ENCODE results near the gene KRT75.

KRT75 gene

GRCh38 chr12:52445876-52446275 lies 11.7 kb upstream of the KRT75 start:
- H3K27ac ChIP-seq = peak overlapping the region; percentile 67; the same call in 1 of the 2 replicates
- TF ChIP-seq, protein P1, sequence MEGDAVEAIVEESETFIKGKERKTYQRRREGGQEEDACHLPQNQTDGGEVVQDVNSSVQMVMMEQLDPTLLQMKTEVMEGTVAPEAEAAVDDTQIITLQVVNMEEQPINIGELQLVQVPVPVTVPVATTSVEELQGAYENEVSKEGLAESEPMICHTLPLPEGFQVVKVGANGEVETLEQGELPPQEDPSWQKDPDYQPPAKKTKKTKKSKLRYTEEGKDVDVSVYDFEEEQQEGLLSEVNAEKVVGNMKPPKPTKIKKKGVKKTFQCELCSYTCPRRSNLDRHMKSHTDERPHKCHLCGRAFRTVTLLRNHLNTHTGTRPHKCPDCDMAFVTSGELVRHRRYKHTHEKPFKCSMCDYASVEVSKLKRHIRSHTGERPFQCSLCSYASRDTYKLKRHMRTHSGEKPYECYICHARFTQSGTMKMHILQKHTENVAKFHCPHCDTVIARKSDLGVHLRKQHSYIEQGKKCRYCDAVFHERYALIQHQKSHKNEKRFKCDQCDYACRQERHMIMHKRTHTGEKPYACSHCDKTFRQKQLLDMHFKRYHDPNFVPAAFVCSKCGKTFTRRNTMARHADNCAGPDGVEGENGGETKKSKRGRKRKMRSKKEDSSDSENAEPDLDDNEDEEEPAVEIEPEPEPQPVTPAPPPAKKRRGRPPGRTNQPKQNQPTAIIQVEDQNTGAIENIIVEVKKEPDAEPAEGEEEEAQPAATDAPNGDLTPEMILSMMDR (conservative IDR thresholded peaks at IDR 0.05) = no peak

DNA sequence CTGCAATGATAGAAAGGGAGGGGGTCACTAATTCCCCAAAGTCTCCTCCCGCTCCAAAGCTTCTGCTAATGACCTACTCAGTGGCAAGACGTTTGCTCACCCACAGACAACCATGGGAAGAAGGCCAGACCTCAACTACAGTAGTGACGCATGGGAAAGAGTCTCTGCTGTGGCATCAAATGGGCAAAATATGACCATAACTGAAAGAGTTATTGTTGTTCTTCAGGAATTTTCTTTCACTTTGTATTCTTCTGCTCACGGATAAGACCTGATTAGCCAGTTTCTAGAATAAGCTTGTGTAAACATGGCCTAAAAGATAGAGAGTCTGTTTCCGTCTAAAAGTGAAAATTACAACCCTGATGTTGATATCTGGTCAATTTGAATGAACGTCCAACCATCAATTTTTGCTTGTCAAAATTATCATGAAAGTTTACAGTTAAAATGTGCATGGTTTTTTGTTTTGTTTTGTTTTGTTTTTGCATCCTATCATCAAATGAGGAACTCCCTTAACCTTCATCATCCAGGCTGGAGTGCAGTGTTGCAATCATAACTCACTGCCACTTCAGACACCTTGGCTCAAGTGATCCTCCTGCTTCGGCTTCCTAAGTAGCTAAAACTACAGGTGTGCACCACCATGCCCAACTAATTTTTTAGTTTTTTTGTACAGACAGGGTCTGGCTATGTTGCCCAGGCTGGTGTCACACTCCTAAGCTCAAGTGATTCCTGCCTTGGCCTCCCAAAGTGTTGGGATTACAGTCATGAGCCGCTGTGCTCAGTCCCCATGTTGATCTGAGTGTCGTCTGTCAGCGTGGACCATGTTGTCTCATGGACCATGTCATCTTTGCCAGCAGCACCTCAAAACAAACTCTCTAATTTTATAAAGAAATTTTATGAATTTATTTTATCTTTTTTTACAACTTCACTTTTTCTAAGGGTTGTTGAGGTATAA lies 10.8 kb upstream of the KRT75 start:
- peak overlapping the region; percentile 67 for H3K27ac ChIP-seq
- TF ChIP-seq, protein P1 (conservative IDR thresholded peaks at IDR 0.05) = no peak

DNA sequence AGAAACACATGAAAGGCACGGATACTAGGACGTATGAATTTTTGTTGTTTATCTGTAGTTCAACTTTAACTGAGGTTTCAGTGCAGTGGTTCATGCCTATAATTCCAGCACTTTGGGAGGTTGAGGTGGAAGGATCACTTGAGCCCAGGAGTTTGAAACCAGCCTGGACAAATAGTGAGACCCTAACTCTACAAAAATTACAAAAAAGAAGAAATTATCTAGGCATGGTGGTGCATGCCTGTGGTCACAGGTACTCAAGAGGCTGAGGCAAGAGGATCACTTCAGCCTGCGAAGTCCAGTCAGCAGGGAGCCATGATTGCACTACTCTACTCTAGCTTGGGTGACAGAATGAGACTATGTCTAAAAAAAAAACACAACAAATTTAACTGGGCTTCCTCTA lies 9.8 kb upstream of the KRT75 start:
- peak overlapping the region; percentile 67 for H3K27ac ChIP-seq
- TF ChIP-seq, protein P1 (conservative IDR thresholded peaks at IDR 0.05) = no peak

- TF ChIP-seq, protein P1 (conservative IDR thresholded peaks at IDR 0.05) = no peak
- no peak overlapping the region for H3K27ac ChIP-seq
Observed at GRCh38 chr12:52442600-52443061, 8.5 kb upstream of the KRT75 start.

GRCh38 chr12:52441320-52441911 lies 7.2 kb upstream of the KRT75 start:
- no peak overlapping the region for H3K27ac ChIP-seq
- TF ChIP-seq, protein P1 (conservative IDR thresholded peaks at IDR 0.05) = no peak

DNA sequence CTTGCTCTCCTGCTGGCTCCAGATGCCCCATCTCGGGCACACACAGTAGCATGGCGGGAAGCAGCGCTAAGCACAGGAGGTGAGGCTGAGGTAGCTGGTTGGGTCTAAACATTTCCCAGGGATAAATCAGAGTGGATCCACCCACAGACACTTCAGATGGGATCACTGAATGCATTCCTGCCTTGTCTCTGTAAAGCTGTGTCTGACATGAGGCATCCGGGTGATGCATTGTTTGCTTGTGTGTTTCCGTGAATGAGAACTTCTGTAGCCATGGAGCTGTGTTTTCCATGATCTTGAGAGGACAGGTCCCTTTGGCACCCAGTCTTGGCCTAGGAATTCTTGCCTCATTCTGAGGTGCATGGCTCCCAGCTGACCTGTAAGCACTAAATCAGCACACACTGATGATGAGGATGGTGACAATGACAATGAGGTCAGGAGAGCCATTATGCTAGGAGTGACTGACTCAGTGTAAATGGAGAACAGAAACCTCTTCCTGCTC lies 6.7 kb upstream of the KRT75 start:
- H3K27ac ChIP-seq = no peak overlapping the region
- TF ChIP-seq, protein P1 (conservative IDR thresholded peaks at IDR 0.05) = no peak

DNA sequence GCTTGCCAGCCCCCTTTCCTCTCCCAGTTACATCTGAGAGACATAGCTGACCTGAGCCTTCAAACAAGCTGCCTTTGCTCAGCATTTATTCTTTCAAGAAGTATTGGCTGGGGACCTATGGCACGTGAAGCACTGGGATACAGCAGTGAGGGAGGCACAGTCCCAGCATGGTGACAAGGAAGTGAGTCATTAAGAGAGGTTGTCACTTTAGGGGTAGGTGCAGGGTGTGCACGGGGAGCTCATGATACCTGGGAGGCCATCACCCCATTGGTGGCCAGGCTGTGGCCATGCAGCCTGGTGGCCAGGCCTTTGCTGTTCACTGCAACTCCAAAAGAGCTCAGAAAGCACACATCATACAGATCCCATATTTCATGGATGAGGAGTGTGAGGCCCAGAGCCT lies 5.7 kb upstream of the KRT75 start:
- H3K27ac ChIP-seq = no peak overlapping the region
- TF ChIP-seq, protein P1 (conservative IDR thresholded peaks at IDR 0.05) = no peak
